K562 treated with DMSO at 1 percent for 24 hours (cell line): ENCODE measurements around the gene OR7G2. TPM values are rescaled to one million over a fixed set of nuclear protein-coding genes. Genes with fewer than 3 reads are reported as not detected.

Experiments used
- total RNA-seq: library from RNA; unstranded; fragments of 300-600 nt; gene quantifications from 2 replicates; pipeline ENCODE4 v1.2.3, GENCODE V29; 2022; ENCODE audit warnings: low read depth; ENCODE audit not compliant: insufficient read depth

The OR7G2 gene
- total RNA-seq = not detected in 2 replicates

GRCh38 chr19:9107375-9107774, at the start of gene OR7G2:
OR7G2 (minus strand) TSS chr19:9107475; CDS start chr19:9103243, 4,232 bp downstream.

GRCh38 chr19:9140159-9140874, 33.0 kb upstream of the OR7G2 start, which contains the start of gene ZNF317:
ZNF317 (plus strand) TSS chr19:9140397; CDS start chr19:9156017, 15,620 bp downstream.

GRCh38 chr19:9126900-9127405, 19.7 kb upstream of the OR7G2 start, which contains the start of gene OR7G3:
OR7G3 (minus strand) TSS chr19:9126950; CDS start chr19:9126950, 0 bp downstream.

GRCh38 chr19:9115307-9115813, 8.1 kb upstream of the OR7G2 start, which contains the start of gene OR7G1:
OR7G1 (minus strand) TSS chr19:9115763; CDS start chr19:9115763, 0 bp downstream.

GRCh38 chr19:9086761-9087160, 20.5 kb downstream of the OR7G2 start, which contains the start of gene OR1M1:
OR1M1 (plus strand) TSS chr19:9087061; CDS start chr19:9093245, 6,184 bp downstream.

Other genes starting within 250 kb of the OR7G2 start
- not detected in 2 replicates for gene MUC16, start 97.1 kb downstream of the OR7G2 start, total RNA-seq
- not detected in 2 replicates for gene OR1M1, start 20.4 kb downstream of the OR7G2 start, total RNA-seq
- not detected in 2 replicates for gene OR7G1, start 8.3 kb upstream of the OR7G2 start, total RNA-seq
- gene OR7G3, start 19.5 kb upstream of the OR7G2 start, total RNA-seq = not detected in 2 replicates
- 15.4 and 16.9 TPM in 2 replicates for gene ZNF317, start 32.9 kb upstream of the OR7G2 start, total RNA-seq
- 0.38 and 0.75 TPM in 2 replicates for gene OR7D2, start 71.5 kb upstream of the OR7G2 start, total RNA-seq
- gene OR7D4, start 112.1 kb upstream of the OR7G2 start, total RNA-seq = not detected in 2 replicates
- gene OR7E24, start 143.5 kb upstream of the OR7G2 start, total RNA-seq = not detected in 2 replicates
- gene ZNF699, start 202.4 kb upstream of the OR7G2 start, total RNA-seq = 2.9 and 5.7 TPM in 2 replicates
- gene ZNF559, start 216.7 kb upstream of the OR7G2 start, total RNA-seq = 5.7 and 8.4 TPM in 2 replicates